HG03108 (cell line): Measurements from ENCODE around the gene PRSS53.

Source experiments
- ATAC-seq: cut with Tn5 transposase; IDR thresholded peaks from one replicate; pipeline ENCODE4 v1.9.1; 2021; ENCODE audit warnings: moderate library complexity; ENCODE audit not compliant: unreplicated experiment

The PRSS53 gene

GRCh38 chr16:31055613-31056012 lies 33.1 kb downstream of the PRSS53 start:
- ATAC-seq: no peak

GRCh38 chr16:31052114-31052513 lies 36.6 kb downstream of the PRSS53 start:
- ATAC-seq: no peak

GRCh38 chr16:31050280-31051030 lies 38.3 kb downstream of the PRSS53 start:
- no peak for ATAC-seq

- no peak for ATAC-seq
Observed at GRCh38 chr16:31043898-31044481, 44.8 kb downstream of the PRSS53 start.

GRCh38 chr16:31043352-31043751 lies 45.4 kb downstream of the PRSS53 start:
- no peak for ATAC-seq

GRCh38 chr16:31042866-31043265 lies 45.9 kb downstream of the PRSS53 start:
- ATAC-seq: no peak

- no peak for ATAC-seq
Observed at GRCh38 chr16:31038993-31039392, 49.8 kb downstream of the PRSS53 start.

- no peak for ATAC-seq
Observed at GRCh38 chr16:31036691-31037090, 52.1 kb downstream of the PRSS53 start.

GRCh38 chr16:31033709-31034492 lies 54.8 kb downstream of the PRSS53 start:
- ATAC-seq: peak; percentile 50
